Vein endothelial cell (primary cell): ENCODE results near the gene TMTC2. TPM values are rescaled to one million over a fixed set of nuclear protein-coding genes. Genes with fewer than 3 reads are reported as not detected.

Experiments
- small RNA-seq: library from RNA; depleted of rRNA; stranded (forward); fragments of <200 nt; gene quantifications from one replicate; pipeline ENCODE3, GENCODE V24; 2012
- total RNA-seq: library from RNA; depleted of rRNA; stranded (reverse); fragments of >200 nt; gene quantifications from 2 replicates; pipeline ENCODE4 v1.2.3, GENCODE V29; 2012

TMTC2 gene
- total RNA-seq, result 10.1 and 10.4 TPM in 2 replicates

DNA sequence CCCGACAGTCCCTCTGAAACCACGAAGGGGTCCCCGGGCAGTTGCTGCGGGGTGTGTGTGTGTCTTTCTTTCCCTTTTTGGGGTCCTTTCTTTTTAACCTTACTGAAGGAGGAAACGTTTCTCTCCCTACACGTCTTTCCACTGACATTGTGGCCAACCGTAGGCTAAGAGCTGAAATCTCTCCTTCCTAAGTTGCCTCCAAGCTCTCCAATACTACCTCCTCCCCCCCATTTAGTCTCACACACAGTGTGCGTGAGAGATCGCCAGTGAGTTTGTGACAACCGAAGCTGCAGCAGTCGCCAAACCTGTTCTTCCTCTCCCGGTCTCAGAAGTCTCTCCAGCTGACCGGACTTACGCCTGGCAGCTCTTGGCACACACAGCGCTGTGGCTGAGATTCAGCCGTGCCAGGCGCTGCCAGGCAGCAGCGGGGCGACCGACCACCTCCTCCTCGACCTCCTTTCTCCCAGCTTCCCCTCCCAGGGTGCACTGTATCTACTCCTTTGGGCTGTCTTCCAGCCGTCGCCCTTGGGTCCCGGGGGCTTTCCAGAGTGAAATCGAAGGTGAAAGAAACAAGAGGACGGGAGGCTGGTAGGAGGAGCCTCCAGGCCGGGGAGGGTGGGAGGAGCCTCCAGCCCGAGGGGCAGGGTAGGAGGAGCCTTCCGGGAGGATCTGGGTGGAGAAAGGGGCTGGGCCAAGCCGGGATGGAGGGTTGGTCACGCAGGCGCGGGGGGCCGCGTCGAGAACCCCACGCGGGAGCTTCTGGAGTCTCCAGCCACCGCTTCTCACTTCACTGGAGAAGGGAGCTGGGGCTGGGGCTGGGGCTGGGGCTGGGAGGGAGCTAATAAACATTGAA, at the start of gene TMTC2:
TMTC2 (plus strand) TSS at position 739 of the 853 bp plus-strand sequence.

Small RNAs within 50 kb of the gene (small RNA-seq; reads per million reads assigned to genes)
- not detected for gene RNU6-977P
